Measurements from ENCODE around the gene BAIAP2L2.
"Not testable (repeated sequence)": the region's sequence is repeated elsewhere in the genome, so short reads cannot be mapped to it uniquely, and the experiment has no call there.

BAIAP2L2 gene

DNA sequence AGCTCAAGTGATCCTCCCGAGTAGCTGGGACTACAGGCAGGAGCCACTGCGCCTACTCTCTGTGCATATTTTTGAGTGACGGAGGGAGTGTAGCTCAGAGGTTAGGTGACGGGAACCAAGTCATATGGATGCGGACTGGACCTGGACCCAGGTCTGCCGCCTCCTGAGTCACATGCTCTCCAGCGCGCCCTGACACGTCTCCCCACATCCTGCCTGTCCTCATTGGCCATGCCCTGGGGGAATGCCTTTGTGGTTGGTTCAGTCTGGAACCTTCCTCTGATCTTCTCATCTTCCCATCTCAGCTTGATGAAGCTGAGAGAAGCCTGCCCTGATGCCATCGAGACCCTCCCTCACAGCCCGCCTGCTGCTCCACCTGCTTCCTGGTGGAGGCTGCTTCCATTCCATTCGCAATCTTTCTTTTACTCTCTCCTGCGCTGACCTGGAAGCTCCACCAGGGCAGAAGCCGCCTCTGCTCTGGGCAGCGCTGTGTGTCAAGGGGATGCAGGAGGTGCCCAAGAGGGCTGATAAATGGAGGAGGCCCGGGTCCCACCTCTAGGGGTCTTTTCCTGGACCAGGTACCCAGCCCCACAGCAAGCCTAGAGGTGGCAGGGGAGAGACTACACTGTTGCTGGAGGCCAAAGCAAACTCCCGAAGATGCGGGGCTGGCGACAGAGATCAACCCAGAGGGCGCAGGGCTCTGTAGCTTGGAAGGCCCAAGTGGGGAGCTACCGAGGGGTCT, 13.9 kb upstream of the BAIAP2L2 start:
- TF ChIP-seq, protein P1, sequence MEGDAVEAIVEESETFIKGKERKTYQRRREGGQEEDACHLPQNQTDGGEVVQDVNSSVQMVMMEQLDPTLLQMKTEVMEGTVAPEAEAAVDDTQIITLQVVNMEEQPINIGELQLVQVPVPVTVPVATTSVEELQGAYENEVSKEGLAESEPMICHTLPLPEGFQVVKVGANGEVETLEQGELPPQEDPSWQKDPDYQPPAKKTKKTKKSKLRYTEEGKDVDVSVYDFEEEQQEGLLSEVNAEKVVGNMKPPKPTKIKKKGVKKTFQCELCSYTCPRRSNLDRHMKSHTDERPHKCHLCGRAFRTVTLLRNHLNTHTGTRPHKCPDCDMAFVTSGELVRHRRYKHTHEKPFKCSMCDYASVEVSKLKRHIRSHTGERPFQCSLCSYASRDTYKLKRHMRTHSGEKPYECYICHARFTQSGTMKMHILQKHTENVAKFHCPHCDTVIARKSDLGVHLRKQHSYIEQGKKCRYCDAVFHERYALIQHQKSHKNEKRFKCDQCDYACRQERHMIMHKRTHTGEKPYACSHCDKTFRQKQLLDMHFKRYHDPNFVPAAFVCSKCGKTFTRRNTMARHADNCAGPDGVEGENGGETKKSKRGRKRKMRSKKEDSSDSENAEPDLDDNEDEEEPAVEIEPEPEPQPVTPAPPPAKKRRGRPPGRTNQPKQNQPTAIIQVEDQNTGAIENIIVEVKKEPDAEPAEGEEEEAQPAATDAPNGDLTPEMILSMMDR (IDR thresholded peaks at IDR 0.05; ENCODE audit: insufficient read depth, missing control alignments) = no peak
- FAIRE-seq (no peak), DNase-seq (ENCODE audit: insufficient read length, low spot score) (no peak)

DNA sequence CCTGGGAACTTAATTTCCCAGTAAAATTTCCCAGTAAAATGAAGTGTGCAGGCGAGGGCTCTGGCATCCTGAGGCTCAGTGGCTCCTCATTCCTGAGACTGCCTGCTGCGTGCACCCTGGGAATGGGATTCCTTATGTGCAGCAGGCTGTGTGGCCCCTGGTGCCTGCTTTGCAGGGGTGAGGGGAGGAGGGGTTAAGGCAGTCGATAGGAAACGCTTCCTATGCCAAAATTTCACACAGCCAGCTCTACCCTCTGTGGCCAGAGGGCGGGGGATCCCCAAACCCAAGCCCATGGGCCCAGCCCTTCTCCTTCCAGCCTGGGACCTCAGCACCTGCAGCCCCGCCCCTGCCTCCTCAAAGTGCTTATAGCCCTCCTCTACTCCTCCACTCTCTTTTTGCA, 12.1 kb upstream of the BAIAP2L2 start:
- FAIRE-seq (no peak), DNase-seq (ENCODE audit: insufficient read length, low spot score) (no peak)
- TF ChIP-seq, protein P1 (IDR thresholded peaks at IDR 0.05; ENCODE audit: insufficient read depth, missing control alignments) = no peak

DNA sequence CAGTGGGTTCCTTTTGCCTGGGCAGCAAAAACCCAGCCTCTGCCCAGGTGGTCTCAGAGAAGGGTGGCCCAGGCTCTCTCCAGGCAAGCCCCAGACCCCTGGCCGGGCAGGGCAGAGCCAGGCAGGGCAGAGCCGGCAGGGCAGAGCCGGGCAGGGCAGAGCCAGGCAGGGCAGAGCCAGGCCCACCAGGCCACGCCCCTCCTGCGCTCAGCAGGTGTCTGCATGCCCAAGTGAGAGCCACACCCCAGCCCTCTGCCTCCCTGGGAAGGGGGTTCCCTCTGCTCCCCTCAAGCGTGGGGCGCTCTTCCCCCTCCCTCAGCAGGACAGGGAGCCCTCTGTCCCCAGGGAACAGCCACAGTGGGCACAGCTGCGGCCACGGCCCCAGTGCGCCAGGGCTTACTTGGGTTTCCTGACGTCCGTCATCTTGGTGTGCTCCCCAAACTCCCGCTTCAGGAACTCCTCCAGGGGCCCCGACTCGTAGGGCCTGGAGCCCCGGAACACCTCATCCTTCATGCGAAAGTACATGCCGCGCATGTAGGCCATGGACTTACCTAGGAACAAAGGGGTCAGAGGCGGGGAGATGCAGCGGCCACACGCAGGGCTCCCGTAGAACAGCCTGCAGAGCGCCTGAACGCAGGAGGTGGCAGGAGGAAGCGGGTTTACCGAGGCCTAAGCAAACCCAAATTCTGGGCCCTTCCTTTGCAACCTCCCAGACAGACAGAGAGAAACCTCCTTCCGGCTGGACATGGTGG, 10.1 kb upstream of the BAIAP2L2 start:
- no peak for FAIRE-seq
- no peak for DNase-seq (ENCODE audit: insufficient read length, low spot score)
- TF ChIP-seq, protein P1 (IDR thresholded peaks at IDR 0.05; ENCODE audit: insufficient read depth, missing control alignments) = no peak

DNA sequence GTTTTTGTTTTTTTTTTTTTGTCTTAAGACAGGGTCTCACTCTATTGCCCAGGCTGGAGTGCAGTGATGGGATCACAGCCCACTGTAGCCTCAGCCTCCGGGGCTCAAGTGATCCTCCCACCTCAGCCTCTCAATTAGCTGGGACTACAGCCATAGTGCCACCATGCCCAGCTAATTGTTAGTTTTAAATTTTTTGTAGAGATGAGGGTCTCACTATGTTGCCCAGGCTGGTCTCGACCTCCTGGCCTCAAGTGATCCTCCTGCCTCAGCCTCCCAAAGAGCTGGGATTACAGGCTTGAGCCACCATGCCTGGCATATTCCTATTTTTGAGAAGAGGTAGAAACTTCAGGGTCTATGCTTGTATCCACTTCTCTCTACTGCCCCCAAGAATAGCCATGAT, 8.3 kb upstream of the BAIAP2L2 start:
- not testable (repeated sequence) for DNase-seq (ENCODE audit: insufficient read length, low spot score); FAIRE-seq

DNA sequence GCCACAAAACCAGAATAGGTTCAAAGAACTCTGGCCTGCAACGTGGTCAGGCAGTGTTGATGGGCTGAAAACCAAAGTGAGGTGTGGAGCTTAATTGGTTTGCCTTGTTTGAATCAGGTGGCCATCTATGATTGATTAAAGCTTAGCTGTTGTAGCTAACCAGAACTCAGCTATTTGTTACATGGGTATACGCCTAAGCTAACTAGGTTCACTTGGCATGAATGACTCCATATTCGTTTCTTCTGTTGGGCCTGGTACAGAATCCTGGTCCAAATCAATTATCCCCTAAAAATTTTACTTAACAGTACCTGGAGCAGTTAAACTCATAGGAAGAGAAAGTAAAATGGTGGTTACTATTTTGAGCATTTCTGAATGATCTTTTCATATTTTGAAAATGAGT, 7.7 kb upstream of the BAIAP2L2 start:
- DNase-seq (ENCODE audit: insufficient read length, low spot score) (no peak), FAIRE-seq (no peak)
- TF ChIP-seq, protein P1 (IDR thresholded peaks at IDR 0.05; ENCODE audit: insufficient read depth, missing control alignments) = no peak

DNA sequence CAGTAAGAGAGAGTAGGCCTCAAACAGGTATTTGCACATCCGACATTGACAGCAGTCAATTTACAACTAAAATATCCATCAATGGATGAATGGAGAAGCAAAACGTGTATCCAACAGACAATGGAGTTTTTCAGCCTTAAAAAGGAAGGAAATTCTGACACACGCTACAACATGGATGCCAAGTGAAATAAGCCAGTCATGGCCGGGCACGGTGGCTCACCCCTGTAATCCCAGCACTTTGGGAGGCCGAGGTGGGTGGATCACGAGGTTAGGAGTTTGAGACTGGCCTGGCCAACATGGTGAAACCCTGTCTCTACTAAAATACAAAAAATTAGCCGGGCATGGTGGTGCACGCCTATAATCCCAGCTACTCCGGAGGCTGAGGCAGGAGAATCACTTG, 7.1 kb upstream of the BAIAP2L2 start:
- DNase-seq (ENCODE audit: insufficient read length, low spot score); FAIRE-seq: not testable (repeated sequence)

DNA sequence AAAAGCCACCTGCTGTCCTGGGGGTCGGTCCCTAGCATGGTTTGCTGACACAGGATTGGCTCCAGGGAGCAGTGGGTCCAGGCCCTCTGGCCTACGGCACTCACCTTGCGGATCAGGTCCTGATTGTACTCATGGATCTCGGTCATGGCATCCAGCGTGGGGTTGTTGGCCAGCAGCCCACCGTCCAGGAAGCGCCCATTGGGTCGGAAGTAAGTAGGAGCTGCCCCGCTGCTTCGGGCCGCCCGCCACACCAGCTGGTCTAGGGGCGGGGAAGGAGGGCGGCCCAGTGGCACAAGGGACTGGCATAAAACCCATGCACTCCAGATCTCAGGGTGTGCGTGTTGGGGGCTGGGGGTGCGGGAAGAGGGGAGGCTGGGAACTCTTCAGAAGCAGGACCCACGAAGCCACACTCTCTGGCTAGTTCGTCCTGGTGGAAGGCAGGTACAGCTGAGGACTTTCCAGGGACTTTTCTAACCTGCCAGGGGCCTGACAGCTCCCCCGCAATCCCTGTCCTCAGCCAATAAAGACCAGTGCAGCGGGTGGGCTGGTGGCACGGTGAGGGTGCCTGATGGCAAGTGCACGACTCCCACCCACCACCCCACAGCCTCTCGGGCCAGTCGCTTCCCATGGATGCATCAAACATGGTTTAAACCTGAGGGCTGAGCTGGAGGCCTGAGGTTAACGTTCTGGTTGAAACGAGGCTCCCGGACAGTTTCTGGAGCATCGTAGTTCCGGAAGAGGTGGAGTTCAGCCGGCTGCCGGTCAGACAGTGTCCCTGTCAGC, 5.1 kb upstream of the BAIAP2L2 start:
- FAIRE-seq (no peak), DNase-seq (ENCODE audit: insufficient read length, low spot score) (no peak)
- TF ChIP-seq, protein P1 (IDR thresholded peaks at IDR 0.05; ENCODE audit: insufficient read depth, missing control alignments) = no peak

All from D721Med (cell line).